HG03520 (cell line): ENCODE measurements around the gene POLD1.
"Not testable (repeated sequence)": the region's sequence is repeated elsewhere in the genome, so short reads cannot be mapped to it uniquely, and the experiment has no call there.

ENCODE experiments used
- ATAC-seq: cut with Tn5 transposase; IDR thresholded peaks from one replicate; pipeline ENCODE4 v1.9.1; 2021; ENCODE audit warnings: mild to moderate bottlenecking, moderate library complexity; ENCODE audit not compliant: unreplicated experiment

The POLD1 gene

DNA sequence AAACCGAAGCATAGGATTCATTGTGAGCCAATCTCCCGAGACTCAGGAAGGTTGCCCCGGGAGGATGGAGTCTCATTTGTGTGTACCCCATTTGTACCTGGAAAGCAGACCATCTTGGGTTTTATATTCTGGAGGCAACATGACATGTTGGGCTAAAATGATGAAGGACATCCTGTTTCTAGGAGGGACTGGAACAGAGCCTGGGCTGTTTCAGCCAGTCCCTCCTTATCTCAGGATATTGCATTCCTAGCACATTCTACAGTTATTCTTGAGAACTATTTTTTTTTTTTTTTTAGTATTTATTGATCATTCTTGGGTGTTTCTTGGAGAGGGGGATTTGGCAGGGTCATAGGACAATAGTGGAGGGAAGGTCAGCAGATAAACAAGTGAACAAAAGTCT lies 6.1 kb downstream of the POLD1 start:
- ATAC-seq, result not testable (repeated sequence)

DNA sequence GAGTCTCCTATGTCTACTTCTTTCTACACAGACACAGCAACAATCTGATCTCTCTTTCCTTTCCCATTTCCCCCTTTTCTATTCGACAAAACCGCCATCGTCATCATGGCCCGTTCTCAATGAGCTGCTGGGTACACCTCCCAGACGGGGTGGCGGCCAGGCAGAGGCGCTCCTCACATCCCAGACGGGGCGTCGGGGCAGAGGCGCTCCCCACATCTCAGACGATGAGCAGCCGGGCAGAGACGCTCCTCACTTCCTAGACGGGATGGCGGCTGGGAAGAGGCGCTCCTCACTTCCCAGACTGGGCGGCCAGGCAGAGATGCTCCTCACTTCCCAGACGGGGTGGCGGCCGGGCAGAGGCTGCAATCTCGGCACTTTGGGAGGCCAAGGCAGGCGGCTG lies 6.8 kb downstream of the POLD1 start:
- ATAC-seq, result not testable (repeated sequence)

DNA sequence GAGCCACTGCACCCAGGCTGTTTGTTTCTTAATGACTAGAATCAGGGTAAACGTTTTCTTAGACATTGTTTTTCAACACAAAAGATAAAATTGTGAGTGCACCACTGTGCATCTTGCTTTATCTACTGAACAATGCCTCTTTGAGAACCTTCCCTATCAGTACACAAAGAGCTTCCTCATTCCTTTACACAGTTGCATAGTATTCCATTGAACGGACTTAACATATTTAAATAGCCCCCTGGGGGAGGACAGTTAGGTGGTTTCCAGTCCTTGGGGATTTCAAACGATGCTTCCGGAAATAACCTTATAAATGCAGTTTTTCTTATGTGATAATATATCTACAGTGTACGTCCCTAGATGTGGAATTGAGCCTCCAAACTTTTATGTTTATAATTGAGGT lies 8.6 kb downstream of the POLD1 start:
- ATAC-seq, result no peak

DNA sequence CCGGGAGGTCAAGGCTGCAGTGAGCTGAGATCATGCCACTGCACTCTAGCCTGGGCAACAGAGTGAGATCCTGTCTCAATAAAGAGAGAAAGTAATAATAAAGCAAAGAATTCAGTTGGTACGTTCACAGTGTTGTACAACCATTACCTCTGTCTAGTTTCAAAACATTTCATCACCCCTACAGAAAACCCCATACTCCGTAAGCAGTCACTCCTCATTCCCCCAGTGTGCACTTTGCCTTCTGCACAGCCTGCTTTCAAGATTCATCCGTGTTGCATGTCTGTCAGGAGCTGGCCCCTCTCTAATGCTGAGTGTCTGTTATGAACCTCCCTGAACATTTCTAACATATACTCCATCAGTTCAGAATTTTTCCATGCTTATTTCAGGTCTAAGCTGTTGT lies 9.4 kb downstream of the POLD1 start:
- ATAC-seq, result no peak

DNA sequence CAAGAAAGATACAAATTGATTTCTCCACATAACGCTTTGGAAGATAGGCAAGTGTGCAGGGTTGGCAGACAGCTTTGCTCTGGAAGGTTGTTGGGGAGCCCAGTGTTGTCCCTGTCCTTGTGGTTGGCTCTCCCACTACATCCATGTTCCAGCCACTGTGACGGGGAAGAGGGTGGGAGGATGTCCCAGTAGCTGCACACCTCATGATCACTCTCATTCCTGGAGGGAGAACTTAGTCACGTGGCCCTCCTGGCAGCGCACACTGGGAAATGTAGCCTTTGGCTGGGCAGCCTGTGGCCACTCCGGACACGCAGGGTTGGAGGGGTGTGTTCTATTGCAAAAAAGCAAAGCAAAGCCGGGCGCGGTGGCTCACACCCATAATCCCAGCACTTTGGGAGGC lies 9.9 kb downstream of the POLD1 start:
- ATAC-seq, result no peak

- no peak for ATAC-seq
These were observed 14.7 kb downstream of the POLD1 start for GRCh38 chr19:50398675-50399367.

- no peak for ATAC-seq
These were observed 15.2 kb downstream of the POLD1 start for GRCh38 chr19:50399368-50399745.

DNA sequence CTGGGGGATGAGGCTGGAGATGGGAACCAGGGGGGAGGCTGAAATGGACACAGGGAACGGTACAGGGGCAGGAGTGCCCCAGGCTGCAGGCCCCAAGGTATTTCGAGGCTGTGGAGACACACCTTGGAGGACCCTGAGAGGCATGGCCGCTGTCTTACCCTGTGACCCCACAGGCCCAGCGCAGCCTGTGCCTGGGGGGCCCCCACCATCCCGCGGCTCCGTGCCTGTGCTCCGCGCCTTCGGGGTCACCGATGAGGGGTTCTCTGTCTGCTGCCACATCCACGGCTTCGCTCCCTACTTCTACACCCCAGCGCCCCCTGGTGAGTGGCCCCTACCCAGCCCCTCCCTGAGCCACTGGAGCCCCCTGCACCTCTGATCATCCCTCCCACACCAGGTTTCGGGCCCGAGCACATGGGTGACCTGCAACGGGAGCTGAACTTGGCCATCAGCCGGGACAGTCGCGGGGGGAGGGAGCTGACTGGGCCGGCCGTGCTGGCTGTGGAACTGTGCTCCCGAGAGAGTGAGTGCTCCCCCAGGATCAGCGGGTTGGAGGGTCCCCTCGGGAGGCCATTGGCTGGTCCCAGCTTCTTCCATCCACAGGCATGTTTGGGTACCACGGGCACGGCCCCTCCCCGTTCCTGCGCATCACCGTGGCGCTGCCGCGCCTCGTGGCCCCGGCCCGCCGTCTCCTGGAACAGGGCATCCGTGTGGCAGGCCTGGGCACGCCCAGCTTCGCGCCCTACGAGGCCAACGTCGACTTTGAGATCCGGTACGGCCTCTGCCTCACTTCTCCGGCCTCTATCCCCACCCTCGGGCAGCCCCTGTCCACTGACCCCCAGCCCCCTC lies 17.7 kb downstream of the POLD1 start:
- no peak for ATAC-seq

- no peak for ATAC-seq
These were observed 18.6 kb downstream of the POLD1 start for GRCh38 chr19:50402544-50403301.

DNA sequence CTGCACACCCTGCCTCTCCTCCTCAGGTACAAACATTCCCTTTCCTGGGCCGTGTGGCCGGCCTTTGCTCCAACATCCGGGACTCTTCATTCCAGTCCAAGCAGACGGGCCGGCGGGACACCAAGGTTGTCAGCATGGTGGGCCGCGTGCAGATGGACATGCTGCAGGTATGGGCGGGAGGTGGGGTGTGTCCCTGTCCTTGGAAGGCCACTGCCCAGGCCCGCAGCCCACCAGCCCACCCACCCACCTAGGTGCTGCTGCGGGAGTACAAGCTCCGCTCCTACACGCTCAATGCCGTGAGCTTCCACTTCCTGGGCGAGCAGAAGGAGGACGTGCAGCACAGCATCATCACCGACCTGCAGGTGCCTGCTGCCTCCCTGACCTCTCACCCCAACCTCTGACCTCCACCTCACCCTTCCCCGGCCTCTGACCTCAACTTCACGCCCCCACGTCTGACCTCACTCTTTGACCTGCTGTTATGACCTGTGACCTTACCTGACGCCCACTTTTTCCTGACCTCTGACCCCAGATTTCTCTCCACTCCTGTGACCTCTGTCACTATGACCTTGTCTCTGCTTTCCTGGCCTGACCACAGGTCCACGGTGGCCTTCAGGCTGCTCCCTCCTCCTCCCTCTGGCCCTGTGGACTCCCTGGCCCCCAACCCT lies 22.1 kb downstream of the POLD1 start:
- no peak for ATAC-seq

GRCh38 chr19:50406829-50407228 lies 22.7 kb downstream of the POLD1 start:
- no peak for ATAC-seq

DNA sequence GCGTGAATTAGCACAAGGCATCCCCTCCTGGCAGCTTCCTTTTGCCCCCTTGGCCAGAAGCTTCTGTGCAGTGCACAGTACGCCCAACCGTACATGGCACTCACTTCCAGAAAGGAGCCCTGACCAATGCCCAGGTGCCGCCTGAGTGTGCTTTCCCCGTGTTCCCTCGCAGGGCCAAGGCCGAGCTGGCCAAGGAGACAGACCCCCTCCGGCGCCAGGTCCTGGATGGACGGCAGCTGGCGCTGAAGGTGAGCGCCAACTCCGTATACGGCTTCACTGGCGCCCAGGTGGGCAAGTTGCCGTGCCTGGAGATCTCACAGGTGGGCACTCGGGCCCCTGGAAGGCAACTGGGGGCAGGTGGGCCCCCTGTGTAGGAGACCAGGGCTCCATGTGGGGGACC lies 25.2 kb downstream of the POLD1 start:
- no peak for ATAC-seq

DNA sequence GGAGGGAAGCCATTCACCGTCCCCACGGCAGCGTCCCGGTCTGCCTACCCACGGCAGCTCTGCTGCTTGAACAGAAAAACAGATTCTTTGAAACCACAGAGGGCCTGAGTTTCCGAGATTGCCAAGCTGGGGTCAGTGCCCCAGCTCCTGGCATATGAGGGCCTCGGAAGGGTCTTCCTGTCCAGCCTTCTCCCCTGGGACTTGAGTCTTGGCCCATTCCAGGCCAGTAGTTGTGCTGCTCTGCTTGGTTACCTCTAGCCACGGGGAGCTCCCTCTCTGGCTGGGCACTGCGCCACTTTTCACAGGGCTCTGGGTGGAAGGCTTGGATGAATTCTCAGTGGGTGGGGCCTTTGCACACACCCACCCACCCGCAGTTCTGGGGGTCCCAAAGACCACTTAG lies 26.0 kb downstream of the POLD1 start:
- ATAC-seq, result no peak

GRCh38 chr19:50412419-50412818 lies 28.3 kb downstream of the POLD1 start:
- no peak for ATAC-seq

DNA sequence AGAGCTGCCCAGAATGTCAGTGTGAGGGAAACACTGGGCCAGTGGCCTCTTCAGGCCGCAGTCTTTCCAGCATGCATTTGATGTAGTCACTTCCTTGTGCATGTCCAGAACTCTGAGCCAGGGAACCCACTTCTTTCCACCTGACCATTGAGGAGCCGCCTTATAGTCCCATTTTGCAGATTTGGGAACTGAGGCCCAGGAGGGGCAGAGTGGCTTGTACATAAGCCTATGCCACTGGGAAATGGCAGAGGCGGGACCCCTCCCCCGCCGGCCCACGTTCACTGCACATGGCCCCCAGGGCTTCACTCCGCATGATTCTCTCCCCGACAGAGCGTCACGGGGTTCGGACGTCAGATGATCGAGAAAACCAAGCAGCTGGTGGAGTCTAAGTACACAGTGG lies 28.9 kb downstream of the POLD1 start:
- no peak for ATAC-seq

DNA sequence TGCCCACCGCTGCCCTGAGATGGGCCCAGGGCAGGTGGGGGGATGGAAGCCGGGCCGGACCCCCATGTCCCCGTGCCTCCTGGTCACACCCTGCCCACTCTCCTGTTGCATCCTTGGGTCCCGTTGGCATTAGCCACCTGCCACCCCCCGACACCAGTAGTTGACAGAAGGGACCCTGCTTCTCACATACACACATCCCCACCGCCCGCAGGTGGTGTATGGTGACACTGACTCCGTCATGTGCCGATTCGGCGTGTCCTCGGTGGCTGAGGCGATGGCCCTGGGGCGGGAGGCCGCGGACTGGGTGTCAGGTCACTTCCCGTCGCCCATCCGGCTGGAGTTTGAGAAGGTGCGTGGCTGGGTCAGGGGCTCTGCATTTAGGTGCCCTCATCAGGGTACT lies 29.4 kb downstream of the POLD1 start:
- no peak for ATAC-seq

DNA sequence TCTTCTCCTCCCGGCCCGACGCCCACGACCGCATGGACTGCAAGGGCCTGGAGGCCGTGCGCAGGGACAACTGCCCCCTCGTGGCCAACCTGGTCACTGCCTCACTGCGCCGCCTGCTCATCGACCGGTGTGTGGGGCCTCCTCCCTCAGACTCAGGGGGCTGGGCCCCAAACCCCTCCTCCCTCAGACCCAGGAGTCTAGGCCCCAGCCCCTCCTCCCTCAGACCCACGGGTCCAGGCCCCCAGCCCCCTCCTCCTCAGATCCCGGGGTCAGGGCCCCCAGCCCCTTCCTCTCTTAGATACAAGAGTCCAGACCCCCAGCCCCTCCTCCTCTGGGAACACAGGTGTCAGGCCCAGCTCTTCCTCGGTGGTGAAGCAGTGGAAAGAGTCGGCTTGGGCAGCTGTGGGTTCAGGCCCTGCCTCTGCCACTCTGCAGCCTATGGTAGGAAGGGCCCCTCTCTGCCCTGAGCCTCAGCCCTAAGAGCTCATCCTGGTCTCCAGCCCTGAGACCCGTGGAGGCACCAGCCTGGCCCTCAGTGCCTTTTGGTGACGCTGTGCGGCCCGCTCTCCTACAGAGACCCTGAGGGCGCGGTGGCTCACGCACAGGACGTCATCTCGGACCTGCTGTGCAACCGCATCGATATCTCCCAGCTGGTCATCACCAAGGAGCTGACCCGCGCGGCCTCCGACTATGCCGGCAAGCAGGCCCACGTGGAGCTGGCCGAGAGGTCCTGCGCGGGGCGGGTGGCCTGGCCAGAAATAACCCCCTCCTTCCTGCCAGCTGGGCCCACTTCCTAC lies 30.9 kb downstream of the POLD1 start:
- ATAC-seq, result peak; percentile 20

- peak; percentile 44 for ATAC-seq
These were observed 31.5 kb downstream of the POLD1 start for GRCh38 chr19:50415661-50416033.

DNA sequence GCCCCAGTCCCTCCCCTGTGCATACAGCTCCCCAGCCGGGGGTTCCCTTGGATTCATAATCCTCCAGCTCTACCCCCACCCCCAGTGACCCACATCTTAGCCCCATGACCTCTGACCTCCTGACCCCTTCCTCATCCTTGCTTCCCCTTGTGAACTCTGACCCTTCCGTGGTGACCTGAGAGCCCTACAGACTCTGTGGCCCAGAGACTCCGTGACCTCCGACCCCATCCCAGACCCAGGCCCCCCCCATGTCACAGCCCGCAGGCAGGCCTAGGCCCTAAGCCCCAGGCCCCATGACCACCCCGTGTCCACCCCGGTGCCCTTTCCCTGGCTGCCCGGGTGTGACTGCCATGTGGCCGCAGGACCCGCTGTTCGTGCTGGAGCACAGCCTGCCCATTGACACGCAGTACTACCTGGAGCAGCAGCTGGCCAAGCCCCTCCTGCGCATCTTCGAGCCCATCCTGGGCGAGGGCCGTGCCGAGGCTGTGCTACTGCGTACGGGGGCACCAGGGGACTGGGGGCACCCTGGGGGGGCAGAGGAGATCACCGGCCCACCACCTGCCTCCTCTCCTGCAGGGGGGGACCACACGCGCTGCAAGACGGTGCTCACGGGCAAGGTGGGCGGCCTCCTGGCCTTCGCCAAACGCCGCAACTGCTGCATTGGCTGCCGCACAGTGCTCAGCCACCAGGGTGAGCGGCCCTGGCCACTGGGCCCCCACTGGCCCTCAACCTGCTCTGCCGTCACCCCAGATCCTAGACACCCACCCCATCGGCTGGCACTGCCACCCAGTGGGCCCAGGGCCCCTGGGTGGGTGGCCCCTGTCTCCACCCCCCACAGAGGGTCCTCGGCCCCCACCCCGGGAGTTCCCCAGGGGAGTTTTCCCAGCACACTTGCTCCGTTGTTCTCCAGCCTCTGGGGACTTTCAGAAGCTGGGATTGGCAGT lies 32.2 kb downstream of the POLD1 start:
- ATAC-seq, result no peak
